GM21737 (cell line): Measurements from ENCODE around the gene MAML2.

Experiments
- ATAC-seq: cut with Tn5 transposase; IDR thresholded peaks from one replicate; pipeline ENCODE4 v1.9.1; 2021; ENCODE audit warnings: mild to moderate bottlenecking, moderate library complexity; ENCODE audit not compliant: unreplicated experiment

The MAML2 gene

GRCh38 chr11:96137373-96137772, 205.6 kb downstream of the MAML2 start:
- ATAC-seq, result no peak

GRCh38 chr11:96136613-96137298, 206.2 kb downstream of the MAML2 start:
- no peak for ATAC-seq

- ATAC-seq, result no peak
Measured at GRCh38 chr11:96134602-96135001, 208.4 kb downstream of the MAML2 start.

- ATAC-seq, result no peak
Measured at GRCh38 chr11:96132437-96132836, 210.6 kb downstream of the MAML2 start.

GRCh38 chr11:96130061-96130620, 212.9 kb downstream of the MAML2 start:
- ATAC-seq, result no peak

- no peak for ATAC-seq
Measured at GRCh38 chr11:96127596-96127959, 215.4 kb downstream of the MAML2 start.

- no peak for ATAC-seq
Measured at GRCh38 chr11:96126917-96127595, 215.9 kb downstream of the MAML2 start.

- no peak for ATAC-seq
Measured at GRCh38 chr11:96125400-96125799, 217.6 kb downstream of the MAML2 start.

GRCh38 chr11:96124155-96124554, 218.8 kb downstream of the MAML2 start:
- no peak for ATAC-seq

GRCh38 chr11:96123301-96123700, 219.7 kb downstream of the MAML2 start:
- ATAC-seq, result no peak

GRCh38 chr11:96122601-96123074, 220.4 kb downstream of the MAML2 start:
- no peak for ATAC-seq

GRCh38 chr11:96119211-96119610, 223.8 kb downstream of the MAML2 start:
- ATAC-seq, result no peak

GRCh38 chr11:96116376-96116775, 226.6 kb downstream of the MAML2 start:
- ATAC-seq, result no peak

GRCh38 chr11:96114178-96115064, 228.6 kb downstream of the MAML2 start:
- no peak for ATAC-seq

GRCh38 chr11:96113193-96113681, 229.8 kb downstream of the MAML2 start:
- ATAC-seq, result no peak

- ATAC-seq, result peak; percentile 84
Measured at GRCh38 chr11:96112192-96113128, 230.5 kb downstream of the MAML2 start.

- ATAC-seq, result no peak
Measured at GRCh38 chr11:96111308-96111707, 231.7 kb downstream of the MAML2 start.

- ATAC-seq, result no peak
Measured at GRCh38 chr11:96110302-96110701, 232.7 kb downstream of the MAML2 start.

GRCh38 chr11:96109331-96110030, 233.5 kb downstream of the MAML2 start:
- no peak for ATAC-seq
